Measurements from ENCODE around the gene PSMA5. TPM values are rescaled to one million over a fixed set of nuclear protein-coding genes. Genes with fewer than 3 reads are reported as not detected.

The PSMA5 gene
- total RNA-seq, 1 experiment from 2014 or later: 133 TPM

DNA sequence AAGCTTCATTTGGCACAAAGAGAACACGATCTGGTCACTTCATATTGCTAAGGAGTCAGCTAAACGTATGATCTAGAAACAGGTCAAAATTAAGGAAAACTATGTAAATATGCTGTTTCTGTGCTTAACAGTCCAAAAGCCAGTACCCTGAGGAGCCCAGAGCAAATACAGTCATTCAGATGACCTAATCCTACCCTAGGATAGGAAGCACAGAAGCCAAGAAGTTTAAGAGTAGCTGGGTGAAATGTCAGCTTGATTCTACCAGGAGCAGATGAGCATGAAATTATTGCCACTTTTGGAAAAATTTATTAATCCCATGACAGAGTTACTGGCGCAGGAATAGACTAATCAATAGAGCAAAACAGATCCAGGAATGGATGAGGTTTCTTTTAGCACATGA lies 46.8 kb downstream of the PSMA5 start:
- Histone ChIP-seq H2BK120ac (ENCODE audit: low read depth, low read length, poor library complexity, severe bottlenecking) (no peak overlapping the region), H3K23me2 (ENCODE audit: insufficient read length, low read depth, low read length, poor library complexity, severe bottlenecking) (no peaks in the 10 kb centered on the region), H3K79me1 (ENCODE audit: insufficient read depth, low read depth, low read length, poor library complexity, severe bottlenecking) (peaks cover 14% of the 10 kb centered on the region), H3K23ac (ENCODE audit: insufficient read length, low read depth, low read length) (no peak overlapping the region), H3K18ac (ENCODE audit: insufficient read length, low read depth, low read length) (no peak overlapping the region), H4K20me1 (ENCODE audit: control insufficient read depth, insufficient read depth, insufficient read length) (no peaks in the 10 kb centered on the region), H3K56ac (ENCODE audit: insufficient read length, low read depth, low read length) (no peak overlapping the region), H3K27ac (ENCODE audit: insufficient read length, low read depth, low read length) (no peak overlapping the region), H2AK5ac (ENCODE audit: insufficient read length, low read length) (no peak overlapping the region), H3K9me3 (ENCODE audit: control insufficient read depth, low read depth, low read length) (no peaks in the 10 kb centered on the region), H3K9ac (ENCODE audit: extremely low read depth, insufficient read length, low read length) (no peak overlapping the region), H2BK15ac (ENCODE audit: low read depth, low read length) (no peak overlapping the region), H2BK20ac (ENCODE audit: low read depth, low read length, poor library complexity, severe bottlenecking) (no peak overlapping the region), H3T11ph (ENCODE audit: low read length) (no peak overlapping the region), H3K4me2 (ENCODE audit: insufficient read depth, insufficient read length, low read length) (no peak overlapping the region), H4K91ac (ENCODE audit: insufficient read length, low read depth, low read length) (no peak overlapping the region), H3K27me3 (ENCODE audit: insufficient read depth, low read length) (no peaks in the 10 kb centered on the region), H4K5ac (ENCODE audit: insufficient read length, low read depth, low read length) (no peak overlapping the region), H3K14ac (ENCODE audit: insufficient read depth, low read length) (no peak overlapping the region), H4K8ac (replicated peaks; ENCODE audit: insufficient read length, low read depth, low read length) (no peak overlapping the region), H2BK12ac (ENCODE audit: insufficient read length, low read depth, low read length) (no peak overlapping the region), H3K79me2 (ENCODE audit: insufficient read depth, low read length) (peaks cover 9% of the 10 kb centered on the region; the same call in 1 of the 2 replicates), H3K4me1 (ENCODE audit: insufficient read depth, low read length) (peaks cover 4% of the 10 kb centered on the region; the same call in 1 of the 2 replicates), H3K4ac (ENCODE audit: low read depth, low read length) (no peak overlapping the region), H2AFZ (ENCODE audit: low read length) (no peak overlapping the region), H2BK5ac (ENCODE audit: insufficient read length, low read length) (no peak overlapping the region)
- Mint-ChIP-seq H3K36me3 (ENCODE audit: insufficient read depth in 1 of 3, low read depth in 3 of 3) (peaks cover 2 to 5% (median 5%) of the 10 kb centered on the region in 3 experiments; a peak in 5 of 7 replicates), H3K27ac (no peak overlapping the region), H3K27me3 (ENCODE audit: low read depth) (no peaks in the 10 kb centered on the region), H3K4me3 (no peak overlapping the region), H3K4me1 (peaks cover 31% of the 10 kb centered on the region in 2 experiments), H3K9me3 (peaks cover 1 to 2% of the 10 kb centered on the region in 2 experiments; a peak in 2 of 5 replicates)
- WGBS (ENCODE audit: extremely low coverage, insufficient read length, low lambda C conversion rate): no CpG with 5 or more reads among the region's 3 CpGs
- DNase-seq: no peak
- TF ChIP-seq, protein P1, sequence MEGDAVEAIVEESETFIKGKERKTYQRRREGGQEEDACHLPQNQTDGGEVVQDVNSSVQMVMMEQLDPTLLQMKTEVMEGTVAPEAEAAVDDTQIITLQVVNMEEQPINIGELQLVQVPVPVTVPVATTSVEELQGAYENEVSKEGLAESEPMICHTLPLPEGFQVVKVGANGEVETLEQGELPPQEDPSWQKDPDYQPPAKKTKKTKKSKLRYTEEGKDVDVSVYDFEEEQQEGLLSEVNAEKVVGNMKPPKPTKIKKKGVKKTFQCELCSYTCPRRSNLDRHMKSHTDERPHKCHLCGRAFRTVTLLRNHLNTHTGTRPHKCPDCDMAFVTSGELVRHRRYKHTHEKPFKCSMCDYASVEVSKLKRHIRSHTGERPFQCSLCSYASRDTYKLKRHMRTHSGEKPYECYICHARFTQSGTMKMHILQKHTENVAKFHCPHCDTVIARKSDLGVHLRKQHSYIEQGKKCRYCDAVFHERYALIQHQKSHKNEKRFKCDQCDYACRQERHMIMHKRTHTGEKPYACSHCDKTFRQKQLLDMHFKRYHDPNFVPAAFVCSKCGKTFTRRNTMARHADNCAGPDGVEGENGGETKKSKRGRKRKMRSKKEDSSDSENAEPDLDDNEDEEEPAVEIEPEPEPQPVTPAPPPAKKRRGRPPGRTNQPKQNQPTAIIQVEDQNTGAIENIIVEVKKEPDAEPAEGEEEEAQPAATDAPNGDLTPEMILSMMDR (conservative IDR thresholded peaks at IDR 0.05): no peak
